Measurements from ENCODE around the gene SOX8.

The SOX8 gene

GRCh38 chr16:985646-986400 is 4.3 kb downstream of the SOX8 start:
- no peaks in the 10 kb centered on the region for H3F3A ChIP-seq (ENCODE audit: insufficient read depth, low read length)
- H3K9ac ChIP-seq (ENCODE audit: low read length): no peak overlapping the region
- H3K27ac ChIP-seq (ENCODE audit: low read depth, low read length, poor library complexity, severe bottlenecking): no peak overlapping the region
- H3K9me3 ChIP-seq (ENCODE audit: low read length): no peaks in the 10 kb centered on the region
- H3K9me2 ChIP-seq (ENCODE audit: low read depth, low read length): no peaks in the 10 kb centered on the region
- no peak overlapping the region for H2AFZ ChIP-seq (ENCODE audit: low read length)
- TF ChIP-seq EZH2 (IDR thresholded peaks at IDR 0.05; ENCODE audit: borderline replicate concordance, low read length) (no peak), CTCF (IDR thresholded peaks at IDR 0.05; ENCODE audit: low read length) (no peak)
- H3K4me2 ChIP-seq (ENCODE audit: low read length): no peak overlapping the region
- H3K27me3 ChIP-seq (ENCODE audit: insufficient read depth, low read length): no peaks in the 10 kb centered on the region
- H3K36me3 ChIP-seq (ENCODE audit: insufficient read depth, low read length): no peaks in the 10 kb centered on the region
- H4K20me1 ChIP-seq (ENCODE audit: insufficient read depth, low read length): no peaks in the 10 kb centered on the region
- no peaks in the 10 kb centered on the region for H3K4me1 ChIP-seq (ENCODE audit: insufficient read depth, low read length, severe bottlenecking)
- H3K79me2 ChIP-seq (ENCODE audit: insufficient read depth, low read length): no peaks in the 10 kb centered on the region
- no peak overlapping the region for H3K4me3 ChIP-seq (ENCODE audit: low read depth, low read length, poor library complexity, severe bottlenecking)

- H3K79me2 ChIP-seq (ENCODE audit: insufficient read depth, low read length): no peaks in the 10 kb centered on the region
- H3K9me3 ChIP-seq (ENCODE audit: low read length): no peaks in the 10 kb centered on the region
- H4K20me1 ChIP-seq (ENCODE audit: insufficient read depth, low read length): no peaks in the 10 kb centered on the region
- H3K4me1 ChIP-seq (ENCODE audit: insufficient read depth, low read length, severe bottlenecking): no peaks in the 10 kb centered on the region
- H3K27me3 ChIP-seq (ENCODE audit: insufficient read depth, low read length): no peaks in the 10 kb centered on the region
- H3K4me3 ChIP-seq (ENCODE audit: low read depth, low read length, poor library complexity, severe bottlenecking): no peak overlapping the region
- H3K9ac ChIP-seq (ENCODE audit: low read length): no peak overlapping the region
- no peaks in the 10 kb centered on the region for H3K36me3 ChIP-seq (ENCODE audit: insufficient read depth, low read length)
- TF ChIP-seq CTCF (IDR thresholded peaks at IDR 0.05; ENCODE audit: low read length): no peak
- TF ChIP-seq EZH2 (IDR thresholded peaks at IDR 0.05; ENCODE audit: borderline replicate concordance, low read length): no peak
- no peak overlapping the region for H3K27ac ChIP-seq (ENCODE audit: low read depth, low read length, poor library complexity, severe bottlenecking)
- H3F3A ChIP-seq (ENCODE audit: insufficient read depth, low read length): no peaks in the 10 kb centered on the region
- no peak overlapping the region for H2AFZ ChIP-seq (ENCODE audit: low read length)
- no peak overlapping the region for H3K4me2 ChIP-seq (ENCODE audit: low read length)
- H3K9me2 ChIP-seq (ENCODE audit: low read depth, low read length): no peaks in the 10 kb centered on the region
These were observed 4.8 kb downstream of the SOX8 start for GRCh38 chr16:986411-986810.

- Histone ChIP-seq H3K4me3 (ENCODE audit: low read depth, low read length, poor library complexity, severe bottlenecking) (no peak overlapping the region), H3K4me1 (ENCODE audit: insufficient read depth, low read length, severe bottlenecking) (no peaks in the 10 kb centered on the region), H3K4me2 (ENCODE audit: low read length) (no peak overlapping the region), H3K9ac (ENCODE audit: low read length) (no peak overlapping the region), H3K27me3 (ENCODE audit: insufficient read depth, low read length) (no peaks in the 10 kb centered on the region), H3F3A (ENCODE audit: insufficient read depth, low read length) (no peaks in the 10 kb centered on the region), H3K79me2 (ENCODE audit: insufficient read depth, low read length) (no peaks in the 10 kb centered on the region), H3K9me3 (ENCODE audit: low read length) (no peaks in the 10 kb centered on the region), H3K27ac (ENCODE audit: low read depth, low read length, poor library complexity, severe bottlenecking) (no peak overlapping the region), H3K36me3 (ENCODE audit: insufficient read depth, low read length) (no peaks in the 10 kb centered on the region), H2AFZ (ENCODE audit: low read length) (no peak overlapping the region), H3K9me2 (ENCODE audit: low read depth, low read length) (no peaks in the 10 kb centered on the region), H4K20me1 (ENCODE audit: insufficient read depth, low read length) (no peaks in the 10 kb centered on the region)
- TF ChIP-seq CTCF (IDR thresholded peaks at IDR 0.05; ENCODE audit: low read length): no peak
- no peak for TF ChIP-seq EZH2 (IDR thresholded peaks at IDR 0.05; ENCODE audit: borderline replicate concordance, low read length)
These were observed 5.5 kb downstream of the SOX8 start for GRCh38 chr16:986925-987582.
